Keratinocyte (primary cell): ENCODE measurements around the gene GRIN2D. TPM values are rescaled to one million over a fixed set of nuclear protein-coding genes. Genes with fewer than 3 reads are reported as not detected.
"Not testable (repeated sequence)": the region's sequence is repeated elsewhere in the genome, so short reads cannot be mapped to it uniquely, and the experiment has no call there.

Experiments
- DNase-seq: peaks from one replicate; pipeline ENCODE4 v3.0.0-alpha.2; 2011; ENCODE audit warnings: low read depth, missing footprints, low spot score
- FAIRE-seq: peaks from 2 replicates; lab custom pipeline; 2011; peaks lifted over from hg19 to GRCh38; lab: Jason Lieb, UNC
- H2AFZ ChIP-seq: 2 replicates; pipeline ENCODE4 v1.6.0; 2012; ENCODE audit warnings: low read length, control low read depth, inconsistent platforms; ENCODE audit not compliant: control insufficient read depth
- H3K27ac ChIP-seq: 2 replicates; pipeline ENCODE4 v1.5.1; 2011; ENCODE audit warnings: low read length; ENCODE audit not compliant: control insufficient read depth, insufficient read depth
- H3K27me3 ChIP-seq: 3 replicates; pipeline ENCODE4 v1.6.0; 2011; ENCODE audit warnings: low read length; ENCODE audit not compliant: control insufficient read depth, insufficient read depth; ENCODE audit errors: extremely low read depth
- H3K36me3 ChIP-seq, 2 experiments: 2 replicates in 1 of 2; 3 replicates in 1 of 2; pipeline ENCODE4 v1.5.1; 2011; ENCODE audit warnings: low read length in 2 of 2, mild to moderate bottlenecking in 1 of 2; ENCODE audit not compliant: control insufficient read depth in 2 of 2, insufficient read depth in 2 of 2; ENCODE audit errors: extremely low read depth in 1 of 2
- H3K4me1 ChIP-seq: 3 replicates; pipeline ENCODE4 v1.5.1; 2011; ENCODE audit warnings: low read length; ENCODE audit not compliant: control insufficient read depth, insufficient read depth; ENCODE audit errors: extremely low read depth
- H3K4me2 ChIP-seq: 3 replicates; pipeline ENCODE4 v1.6.0; 2011; ENCODE audit warnings: low read depth, low read length; ENCODE audit not compliant: control insufficient read depth, insufficient read depth; ENCODE audit errors: extremely low read depth
- H3K4me3 ChIP-seq, 3 experiments: fragments of 200-600 bp in 1 of 3; sonication (generic) in 1 of 3; 2 replicates in 2 of 3; 3 replicates in 1 of 3; pipeline ENCODE4 v1.5.1; 2011 to 2016; ENCODE audit warnings: low read length in 3 of 3, mild to moderate bottlenecking in 3 of 3, control low read depth in 2 of 3, inconsistent platforms in 1 of 3, low read depth in 1 of 3, mixed read lengths in 1 of 3, mixed run types in 1 of 3, moderate library complexity in 1 of 3; ENCODE audit not compliant: control insufficient read depth in 2 of 3, insufficient read depth in 2 of 3; ENCODE audit errors: extremely low read depth in 1 of 3
- H3K79me2 ChIP-seq: 2 replicates; pipeline ENCODE4 v1.6.0; 2012; ENCODE audit warnings: low read length; ENCODE audit not compliant: control insufficient read depth, insufficient read depth
- H3K9ac ChIP-seq: 3 replicates; pipeline ENCODE4 v1.6.0; 2011; ENCODE audit warnings: low read length; ENCODE audit not compliant: control insufficient read depth, insufficient read depth; ENCODE audit errors: extremely low read depth
- H3K9me1 ChIP-seq: 3 replicates; pipeline ENCODE4 v1.6.0; 2011; ENCODE audit warnings: low read length; ENCODE audit not compliant: control insufficient read depth, insufficient read depth; ENCODE audit errors: extremely low read depth
- H3K9me3 ChIP-seq: 2 replicates; pipeline ENCODE4 v1.5.1; 2012; ENCODE audit warnings: low read depth, low read length; ENCODE audit not compliant: control insufficient read depth
- H4K20me1 ChIP-seq: 3 replicates; pipeline ENCODE4 v1.6.0; 2011; ENCODE audit warnings: low read length; ENCODE audit not compliant: control insufficient read depth, insufficient read depth; ENCODE audit errors: extremely low read depth
- EZH2 ChIP-seq: IDR thresholded peaks from one replicate; pipeline ENCODE4 v1.6.1; 2012; ENCODE audit warnings: inconsistent platforms, mild to moderate bottlenecking, low read length, moderate library complexity
- dilution Hi-C: fragments of 300-500 bp; cut with MboI; formaldehyde crosslinking; loops from one replicate; pipeline ENCODE4 v1.7.0; 2020; ENCODE audit warnings: low sequenced_read_pairs; ENCODE audit not compliant: extremely low pct_ligation_motif_present
- polyA plus RNA-seq, 5 experiments: library from polyadenylated mRNA; depleted of rRNA in 3 of 5; stranded (reverse) in 3 of 5; stranded (forward) in 1 of 5; unstranded in 1 of 5; fragments of >200 nt; gene quantifications; 1 replicate in 1 of 5; 2 replicates in 3 of 5; 3 replicates in 1 of 5; pipeline versions ENCODE4 v1.2.1 to v1.2.3, GENCODE V29; 2011 to 2012; ENCODE audit warnings: missing spikeins in 2 of 5, low read depth in 1 of 5, low replicate concordance in 1 of 5
- TF ChIP-seq, protein P1 (sequence below), 3 experiments: IDR thresholded peaks in 1 of 3; conservative IDR thresholded peaks in 1 of 3; optimal IDR thresholded peaks in 1 of 3; 2 replicates in 2 of 3; 3 replicates in 1 of 3; pipeline versions ENCODE3 to v1.5.1; 2011; ENCODE audit warnings: low read length in 3 of 3, mild to moderate bottlenecking in 3 of 3, moderate library complexity in 2 of 3, control low read depth in 1 of 3, inconsistent platforms in 1 of 3; ENCODE audit not compliant: insufficient read depth in 2 of 3; ENCODE audit errors: extremely low read depth in 1 of 3

GRIN2D gene
- polyA plus RNA-seq, 1 donor (not counting 4 experiments of a cell fraction or from before 2014, with no cell fraction given): 0.04 TPM

DNA sequence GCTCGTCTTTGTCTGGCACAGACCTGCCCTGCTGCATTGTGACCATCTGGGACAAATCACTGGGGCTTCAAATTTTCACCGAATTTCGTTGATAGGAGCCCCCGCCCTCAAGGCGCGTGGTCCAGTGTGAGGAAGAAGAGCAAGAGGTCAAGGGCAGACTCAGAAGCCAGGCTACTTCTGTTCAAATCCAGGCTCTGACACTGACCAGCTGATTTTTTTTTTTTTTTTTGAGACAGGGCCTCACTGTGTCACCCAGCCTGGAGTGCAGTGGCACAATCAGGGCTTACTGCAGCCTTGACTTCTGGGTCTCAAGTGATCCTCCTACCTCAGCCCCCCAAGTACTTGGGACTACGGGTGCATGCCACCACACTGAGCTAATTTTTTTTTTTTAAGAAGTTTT, 22.1 kb upstream of the GRIN2D start:
- Histone ChIP-seq H3K27me3 (no peaks in the 10 kb centered on the region), H3K79me2 (no peaks in the 10 kb centered on the region), H2AFZ (no peak overlapping the region), H3K27ac (no peak overlapping the region), H3K4me1 (no peaks in the 10 kb centered on the region), H3K4me2 (no peak overlapping the region), H3K4me3 (no peak overlapping the region), H3K9me3 (no peaks in the 10 kb centered on the region), H4K20me1 (no peaks in the 10 kb centered on the region), H3K9ac (no peak overlapping the region), H3K9me1 (no peaks in the 10 kb centered on the region), H3K36me3 (no peaks in the 10 kb centered on the region)
- no peak for FAIRE-seq
- dilution Hi-C loops: no loop called here
- no peak for DNase-seq
- TF ChIP-seq EZH2: no peak
- TF ChIP-seq, protein P1, sequence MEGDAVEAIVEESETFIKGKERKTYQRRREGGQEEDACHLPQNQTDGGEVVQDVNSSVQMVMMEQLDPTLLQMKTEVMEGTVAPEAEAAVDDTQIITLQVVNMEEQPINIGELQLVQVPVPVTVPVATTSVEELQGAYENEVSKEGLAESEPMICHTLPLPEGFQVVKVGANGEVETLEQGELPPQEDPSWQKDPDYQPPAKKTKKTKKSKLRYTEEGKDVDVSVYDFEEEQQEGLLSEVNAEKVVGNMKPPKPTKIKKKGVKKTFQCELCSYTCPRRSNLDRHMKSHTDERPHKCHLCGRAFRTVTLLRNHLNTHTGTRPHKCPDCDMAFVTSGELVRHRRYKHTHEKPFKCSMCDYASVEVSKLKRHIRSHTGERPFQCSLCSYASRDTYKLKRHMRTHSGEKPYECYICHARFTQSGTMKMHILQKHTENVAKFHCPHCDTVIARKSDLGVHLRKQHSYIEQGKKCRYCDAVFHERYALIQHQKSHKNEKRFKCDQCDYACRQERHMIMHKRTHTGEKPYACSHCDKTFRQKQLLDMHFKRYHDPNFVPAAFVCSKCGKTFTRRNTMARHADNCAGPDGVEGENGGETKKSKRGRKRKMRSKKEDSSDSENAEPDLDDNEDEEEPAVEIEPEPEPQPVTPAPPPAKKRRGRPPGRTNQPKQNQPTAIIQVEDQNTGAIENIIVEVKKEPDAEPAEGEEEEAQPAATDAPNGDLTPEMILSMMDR (optimal IDR thresholded peaks at IDR 0.05 in 1 of 3, IDR thresholded peaks at IDR 0.05 in 1 of 3, conservative IDR thresholded peaks at IDR 0.05 in 1 of 3; ENCODE audit: extremely low read depth in 1 of 3, insufficient read depth in 2 of 3, low read length in 3 of 3): no peak

DNA sequence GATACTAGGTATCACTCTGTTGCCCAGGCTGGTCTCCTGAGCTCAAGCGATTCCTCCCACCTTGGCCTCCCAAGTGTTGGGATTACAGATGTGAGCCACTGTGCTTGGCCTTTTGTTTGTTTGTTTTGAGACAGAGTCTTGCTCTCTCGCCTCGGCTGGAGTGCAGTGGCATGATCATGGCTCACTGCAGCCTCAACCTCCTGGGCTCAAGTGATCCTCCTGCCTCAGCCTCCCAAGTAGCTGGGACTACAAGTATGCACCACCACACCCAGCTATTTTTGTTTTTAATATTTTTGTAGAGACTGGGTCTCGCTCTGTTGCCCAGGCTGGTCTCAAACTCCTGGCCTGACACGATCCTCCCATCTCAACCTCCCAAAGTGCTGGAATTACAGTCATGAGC, 21.7 kb upstream of the GRIN2D start:
- H3K9me1 ChIP-seq, H3K36me3 ChIP-seq, H3K27ac ChIP-seq, H3K9me3 ChIP-seq, H3K9ac ChIP-seq, H4K20me1 ChIP-seq, H3K4me3 ChIP-seq, H3K4me2 ChIP-seq, H3K4me1 ChIP-seq, FAIRE-seq, H3K27me3 ChIP-seq, DNase-seq, H2AFZ ChIP-seq, H3K79me2 ChIP-seq, dilution Hi-C loops: not testable (repeated sequence)

DNA sequence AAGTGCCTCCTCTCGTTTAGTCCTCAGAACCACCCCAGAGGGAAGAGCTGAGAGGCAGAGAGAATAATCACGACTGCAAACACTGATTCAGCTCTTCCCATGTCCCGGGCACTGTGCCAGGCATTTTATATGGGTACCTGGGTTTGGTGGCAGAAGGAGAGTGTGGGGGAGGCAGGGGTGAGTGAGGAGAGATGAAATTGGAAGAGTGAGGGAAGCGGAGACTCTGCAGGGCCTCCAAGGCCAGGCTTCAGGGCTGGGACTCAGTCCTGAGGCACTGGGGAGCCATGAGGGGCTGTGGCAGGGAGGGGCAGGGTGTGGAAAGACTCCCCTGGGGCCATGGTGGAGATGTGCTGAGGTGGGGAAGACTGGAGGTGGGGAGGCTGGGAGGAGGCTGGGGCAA, 20.6 kb upstream of the GRIN2D start:
- H3K4me3 ChIP-seq: no peak overlapping the region
- no peak for TF ChIP-seq EZH2
- TF ChIP-seq, protein P1 (optimal IDR thresholded peaks at IDR 0.05 in 1 of 3, IDR thresholded peaks at IDR 0.05 in 1 of 3, conservative IDR thresholded peaks at IDR 0.05 in 1 of 3; ENCODE audit: extremely low read depth in 1 of 3, insufficient read depth in 2 of 3, low read length in 3 of 3): no peak
- H3K27me3 ChIP-seq: no peaks in the 10 kb centered on the region
- no peak overlapping the region for H3K4me2 ChIP-seq
- H3K4me1 ChIP-seq: no peaks in the 10 kb centered on the region
- FAIRE-seq (no peak), DNase-seq (no peak)
- dilution Hi-C loops: no loop called here
- no peaks in the 10 kb centered on the region for H3K36me3 ChIP-seq
- no peaks in the 10 kb centered on the region for H3K9me1 ChIP-seq
- no peak overlapping the region for H3K27ac ChIP-seq
- no peak overlapping the region for H2AFZ ChIP-seq
- H3K79me2 ChIP-seq: no peaks in the 10 kb centered on the region
- H4K20me1 ChIP-seq: no peaks in the 10 kb centered on the region
- H3K9ac ChIP-seq: no peak overlapping the region
- no peaks in the 10 kb centered on the region for H3K9me3 ChIP-seq
